ENCODE results near the gene ERC1. TPM values are rescaled to one million over a fixed set of nuclear protein-coding genes. Genes with fewer than 3 reads are reported as not detected.

ERC1 gene
- total and polyA plus RNA-seq, 9 of the 15 experiments (the other 6 are each of a cell fraction or from before 2014, with no cell fraction given), result 0.74 to 11.8 (median 4.8) TPM

DNA sequence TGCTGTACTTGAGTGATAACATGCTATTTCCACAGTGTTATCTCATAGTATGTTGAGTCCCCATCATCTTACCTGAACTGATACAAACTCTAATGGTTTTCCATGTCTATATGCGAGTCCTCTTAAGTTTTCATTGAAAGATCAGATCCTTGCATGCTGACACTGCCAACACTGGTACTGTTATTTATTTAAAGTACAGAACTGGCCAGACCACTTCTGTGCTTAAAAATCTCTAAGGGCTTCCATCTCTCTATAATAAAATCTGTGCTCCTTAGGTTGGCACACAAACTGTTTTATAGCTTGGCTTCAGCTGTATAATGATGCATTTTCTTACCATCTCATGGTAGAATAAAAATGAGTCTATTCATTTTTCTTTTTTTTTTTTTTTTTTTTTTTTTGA lies 188.1 kb downstream of the ERC1 start:
- POLR2A ChIA-PET, result no interaction called here
- in situ Hi-C loops (cut with MboI), result no loop called here
- FAIRE-seq, result no peak

DNA sequence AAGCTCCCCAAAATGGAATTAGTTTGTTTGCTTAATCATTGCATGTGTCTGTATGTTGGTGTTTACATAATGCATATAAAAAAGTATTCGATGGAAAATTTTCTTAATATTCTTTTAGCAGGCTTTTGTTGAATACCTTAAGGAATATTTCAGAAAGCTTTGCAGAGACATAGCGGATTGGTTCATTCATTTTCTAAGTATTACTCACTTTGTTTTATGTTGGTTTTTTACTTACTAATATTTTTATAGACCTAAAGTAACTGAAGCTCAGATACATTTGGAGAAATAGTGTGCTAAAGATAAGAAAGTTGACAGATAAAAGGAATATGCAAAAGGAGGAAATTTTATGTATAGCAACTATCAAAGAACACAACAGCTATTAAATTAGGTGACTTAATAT lies 191.0 kb downstream of the ERC1 start:
- DNase-seq (ENCODE audit: extremely low read depth in 1 of 4, low spot score in 3 of 4), result no peak
- in situ Hi-C loops (cut with MboI) (no loop called here), intact Hi-C loops (cut with micrococcal nuclease) (no loop called here)
- Histone ChIP-seq H3K4me3 (no peak overlapping the region), H3K27ac (ENCODE audit: extremely low read depth, low read depth, low read length) (no peak overlapping the region), H3K4me2 (ENCODE audit: insufficient read depth, low read length) (no peak overlapping the region), H4K20me1 (replicated peaks; ENCODE audit: control insufficient read depth, insufficient read depth, low read length) (no peaks in the 10 kb centered on the region), H2AFZ (ENCODE audit: low read depth, low read length) (no peak overlapping the region), H3K4me1 (replicated peaks in 1 of 2; ENCODE audit: control insufficient read depth in 2 of 2, insufficient read depth in 2 of 2, low read length in 2 of 2) (no peaks in the 10 kb centered on the region), H3K9me3 (replicated peaks; ENCODE audit: control insufficient read depth, insufficient read depth, low read depth, low read length) (no peaks in the 10 kb centered on the region; the same call in 1 of the 2 replicates), H3K27me3 (ENCODE audit: control insufficient read depth in 2 of 2, insufficient read depth in 2 of 2, low read length in 2 of 2) (no peaks in the 10 kb centered on the region), H3K9me1 (ENCODE audit: control insufficient read depth, insufficient read depth, low read length) (no peaks in the 10 kb centered on the region), H3K36me3 (ENCODE audit: control insufficient read depth, insufficient read depth, low read length) (no peaks in the 10 kb centered on the region), H3K9ac (ENCODE audit: insufficient read depth in 1 of 2, low read depth in 2 of 2, low read length in 2 of 2) (no peak overlapping the region), H3K79me2 (ENCODE audit: control insufficient read depth, insufficient read depth, low read length) (no peaks in the 10 kb centered on the region)
- CTCF ChIA-PET (ENCODE audit: low intra/inter-chr PET ratio), result no interaction called here
- no peak for ATAC-seq
- WGBS (ENCODE audit: insufficient coverage, low coverage, missing lambda C conversion rate), result 93% methylated on average over 2 of the region's 2 CpGs
- TF ChIP-seq DACH1 (IDR thresholded peaks at IDR 0.05; ENCODE audit: partially characterized antibody) (no peak), FOXK1 (CRISPR knock-in tag; IDR thresholded peaks at IDR 0.05; ENCODE audit: borderline replicate concordance) (no peak), HDGF (IDR thresholded peaks at IDR 0.05) (no peak), RAD21 (CRISPR knock-in tag; conservative IDR thresholded peaks at IDR 0.05 in 1 of 2, IDR thresholded peaks at IDR 0.05 in 1 of 2) (no peak)
- BruUV-seq (replicated peaks), result no TSS peak
- POLR2A ChIA-PET, result interaction anchor here (0.7 to 1.6 kb wide), 3 partner anchors 10 to 15 kb away, joined by 3 to 4 read pairs (median 3); no protein-coding TSS in a partner anchor
- FAIRE-seq, result no peak

More for the DNA sequence above, 188.1 kb downstream of the ERC1 start:
- Histone ChIP-seq H3K36me3 (ENCODE audit: control insufficient read depth, insufficient read depth, low read length) (no peaks in the 10 kb centered on the region), H4K20me1 (replicated peaks; ENCODE audit: control insufficient read depth, insufficient read depth, low read length) (no peaks in the 10 kb centered on the region), H3K27ac (ENCODE audit: extremely low read depth, low read depth, low read length) (no peak overlapping the region), H3K4me1 (replicated peaks in 1 of 2; ENCODE audit: control insufficient read depth in 2 of 2, insufficient read depth in 2 of 2, low read length in 2 of 2) (no peaks in the 10 kb centered on the region), H3K4me2 (ENCODE audit: insufficient read depth, low read length) (no peak overlapping the region), H3K9ac (ENCODE audit: insufficient read depth in 1 of 2, low read depth in 2 of 2, low read length in 2 of 2) (no peak overlapping the region), H3K9me3 (replicated peaks; ENCODE audit: control insufficient read depth, insufficient read depth, low read depth, low read length) (no peaks in the 10 kb centered on the region; the same call in 1 of the 2 replicates), H3K27me3 (ENCODE audit: control insufficient read depth in 2 of 2, insufficient read depth in 2 of 2, low read length in 2 of 2) (no peaks in the 10 kb centered on the region), H2AFZ (ENCODE audit: low read depth, low read length) (no peak overlapping the region), H3K79me2 (ENCODE audit: control insufficient read depth, insufficient read depth, low read length) (no peaks in the 10 kb centered on the region), H3K9me1 (ENCODE audit: control insufficient read depth, insufficient read depth, low read length) (no peaks in the 10 kb centered on the region), H3K4me3 (no peak overlapping the region)
- CTCF ChIA-PET (ENCODE audit: low intra/inter-chr PET ratio), result no interaction called here
- no TSS peak for BruUV-seq (replicated peaks)
- DNase-seq (ENCODE audit: extremely low read depth in 1 of 4, low spot score in 3 of 4) (no peak), ATAC-seq (no peak)
- WGBS (ENCODE audit: insufficient coverage, low coverage, missing lambda C conversion rate), result 100% methylated on average over 1 of the region's 1 CpG
- no peak for TF ChIP-seq KDM2B (CRISPR knock-in tag; IDR thresholded peaks at IDR 0.05)
- TF ChIP-seq ZEB2 (IDR thresholded peaks at IDR 0.05), result no peak
- TF ChIP-seq CBFA2T2 (conservative IDR thresholded peaks at IDR 0.05), result no peak
- no peak for TF ChIP-seq GTF2B (IDR thresholded peaks at IDR 0.05; ENCODE audit: extremely low read depth, insufficient read length)
- no peak for TF ChIP-seq ZBED1 (IDR thresholded peaks at IDR 0.05)
- TF ChIP-seq ZNF12 (CRISPR knock-in tag; IDR thresholded peaks at IDR 0.05), result no peak
- TF ChIP-seq COPS2 (conservative IDR thresholded peaks at IDR 0.05), result no peak
- TF ChIP-seq CBFB (CRISPR knock-in tag; IDR thresholded peaks at IDR 0.05), result no peak
- no peak for TF ChIP-seq NCOR1 (IDR thresholded peaks at IDR 0.05)
- intact Hi-C loops (cut with micrococcal nuclease), result no loop called here

Data from K562 (cell line).